GM21717 (cell line): ENCODE results near the gene JADE2.
"Not testable (repeated sequence)": the region's sequence is repeated elsewhere in the genome, so short reads cannot be mapped to it uniquely, and the experiment has no call there.

ENCODE experiments used
- ATAC-seq: cut with Tn5 transposase; IDR thresholded peaks from one replicate; pipeline ENCODE4 v1.9.1; 2021; ENCODE audit warnings: mild to moderate bottlenecking, moderate library complexity; ENCODE audit not compliant: unreplicated experiment

The JADE2 gene

DNA sequence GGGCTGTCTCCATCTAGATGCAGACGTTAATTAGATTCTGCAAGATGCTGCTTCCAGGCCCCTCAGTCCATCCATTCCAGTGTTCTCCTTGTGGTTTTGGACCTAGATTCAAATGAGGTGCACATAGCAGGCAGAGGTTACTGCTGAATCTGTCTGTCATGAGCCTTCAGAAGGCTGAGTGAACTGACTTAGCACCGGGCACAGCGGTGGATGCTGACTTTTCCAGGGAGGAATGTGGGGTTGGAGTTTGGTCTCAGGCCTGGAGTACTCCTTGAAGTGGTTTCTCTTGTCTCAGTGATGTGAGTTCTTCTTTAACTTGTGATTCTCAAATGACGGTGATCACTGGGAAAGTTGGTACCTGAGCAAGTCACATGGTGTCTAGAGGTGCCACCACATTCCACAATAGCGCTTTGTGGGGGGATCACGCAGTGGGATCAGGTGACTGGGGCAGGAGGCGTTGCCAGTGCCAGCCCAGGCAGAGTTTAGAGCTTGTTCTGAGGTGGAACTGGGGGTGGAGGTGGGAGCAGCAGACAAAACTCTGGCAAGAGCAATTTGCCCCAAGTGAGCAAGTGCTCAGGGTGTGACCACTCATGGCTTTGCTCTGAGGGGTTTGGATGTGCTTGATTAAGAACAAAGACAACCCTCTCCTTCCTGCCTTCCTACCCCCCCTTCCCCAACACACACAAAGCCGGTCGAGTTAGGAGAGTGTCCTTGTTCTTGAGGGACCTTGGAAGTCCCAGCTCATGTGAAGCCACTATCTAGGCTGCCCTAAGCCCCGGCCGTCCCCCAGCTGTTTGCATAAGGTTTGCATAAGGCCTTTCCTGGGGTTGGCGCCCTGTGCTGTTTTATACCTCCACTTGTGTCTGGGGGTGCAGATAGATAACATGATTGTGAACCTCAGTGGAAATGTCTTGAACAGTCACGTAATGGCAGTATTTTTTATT lies 25.1 kb downstream of the JADE2 start:
- ATAC-seq: no peak

GRCh38 chr5:134551901-134552300 lies 26.4 kb downstream of the JADE2 start:
- no peak for ATAC-seq

DNA sequence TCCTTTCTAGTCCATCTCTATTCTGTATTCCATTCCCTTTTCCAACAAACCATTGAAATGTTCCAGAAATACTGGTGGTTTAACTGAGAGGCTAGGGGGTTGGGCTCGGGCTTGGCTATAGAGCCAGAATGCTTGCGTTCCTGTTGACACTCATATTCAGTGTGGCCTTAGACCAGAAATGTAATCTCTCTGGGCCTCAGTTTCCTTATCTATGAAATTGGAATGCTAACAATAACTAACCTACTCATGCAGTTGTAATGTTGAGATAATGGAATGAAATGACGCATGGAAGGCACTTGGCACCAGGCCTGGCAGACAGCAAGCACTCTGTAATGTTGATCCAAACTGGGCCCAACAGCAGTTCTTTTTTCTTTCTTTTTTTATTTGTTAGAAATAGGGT lies 26.8 kb downstream of the JADE2 start:
- ATAC-seq: no peak

- not testable (repeated sequence) for ATAC-seq
These were observed 27.2 kb downstream of the JADE2 start for GRCh38 chr5:134552716-134553115.

DNA sequence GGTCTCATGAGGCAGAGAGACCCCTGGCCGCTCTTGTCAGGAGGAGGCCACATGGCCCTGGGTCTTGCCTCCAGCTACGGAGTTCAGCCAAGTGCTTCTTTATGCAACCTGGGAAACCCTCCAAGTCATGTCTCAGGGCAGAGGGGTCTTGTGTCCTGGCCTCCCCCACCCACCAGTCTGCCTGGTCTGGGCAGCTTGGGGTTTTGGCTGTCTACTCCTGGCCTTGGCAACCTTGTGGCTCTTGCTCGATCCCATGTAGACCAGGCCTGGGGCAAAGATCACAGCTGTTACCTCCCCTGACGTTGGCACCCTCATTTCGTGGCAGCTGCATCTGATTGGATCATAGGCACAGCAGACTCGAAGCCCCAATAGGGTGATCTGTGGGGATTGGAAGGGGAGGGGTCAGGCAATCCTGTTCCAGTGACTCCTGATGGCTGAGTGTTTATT lies 28.4 kb downstream of the JADE2 start:
- no peak for ATAC-seq

DNA sequence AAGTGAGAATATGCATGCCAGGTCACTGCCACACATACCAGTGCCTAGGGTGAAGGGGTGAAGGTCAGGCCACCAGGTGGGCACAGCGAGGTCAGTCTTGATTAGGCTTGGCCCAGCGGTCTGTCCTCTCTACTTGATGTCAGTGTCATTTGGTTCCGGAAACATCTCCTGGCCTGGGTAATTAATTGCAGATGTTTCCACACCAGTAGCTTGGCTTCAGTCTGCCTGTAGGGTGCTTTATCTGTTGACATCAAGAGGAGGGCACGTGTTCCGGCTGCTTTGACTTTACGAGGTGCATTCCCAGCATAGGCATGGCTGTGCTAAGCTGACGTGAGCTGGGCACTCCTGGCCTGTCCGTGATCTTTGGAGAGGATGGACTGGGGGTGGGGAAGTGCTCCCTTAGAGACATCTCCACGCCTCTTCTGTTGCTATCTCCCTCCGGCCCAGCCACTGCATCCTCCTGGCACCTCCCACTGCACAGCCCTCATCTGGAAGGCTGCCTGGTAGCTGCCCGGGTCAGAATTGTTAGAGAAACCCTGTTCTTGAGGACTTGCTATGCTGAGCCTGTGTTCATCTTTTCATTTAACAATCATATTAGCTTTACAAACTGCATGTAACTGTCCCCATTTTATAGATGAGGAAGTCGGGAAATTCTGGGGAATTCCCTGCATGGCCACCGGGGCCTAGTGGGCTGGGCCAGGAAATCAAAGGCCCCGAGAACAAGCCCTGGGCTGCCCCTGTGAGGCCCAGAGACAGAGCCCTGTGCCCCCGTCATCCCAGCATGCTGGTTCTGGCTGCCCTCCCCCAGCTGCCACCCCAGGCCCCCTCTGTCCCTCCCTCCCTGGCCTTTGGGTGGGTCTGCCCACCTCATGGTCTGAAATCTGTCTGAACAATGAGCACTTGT lies 29.1 kb downstream of the JADE2 start:
- peak; percentile 57 for ATAC-seq

DNA sequence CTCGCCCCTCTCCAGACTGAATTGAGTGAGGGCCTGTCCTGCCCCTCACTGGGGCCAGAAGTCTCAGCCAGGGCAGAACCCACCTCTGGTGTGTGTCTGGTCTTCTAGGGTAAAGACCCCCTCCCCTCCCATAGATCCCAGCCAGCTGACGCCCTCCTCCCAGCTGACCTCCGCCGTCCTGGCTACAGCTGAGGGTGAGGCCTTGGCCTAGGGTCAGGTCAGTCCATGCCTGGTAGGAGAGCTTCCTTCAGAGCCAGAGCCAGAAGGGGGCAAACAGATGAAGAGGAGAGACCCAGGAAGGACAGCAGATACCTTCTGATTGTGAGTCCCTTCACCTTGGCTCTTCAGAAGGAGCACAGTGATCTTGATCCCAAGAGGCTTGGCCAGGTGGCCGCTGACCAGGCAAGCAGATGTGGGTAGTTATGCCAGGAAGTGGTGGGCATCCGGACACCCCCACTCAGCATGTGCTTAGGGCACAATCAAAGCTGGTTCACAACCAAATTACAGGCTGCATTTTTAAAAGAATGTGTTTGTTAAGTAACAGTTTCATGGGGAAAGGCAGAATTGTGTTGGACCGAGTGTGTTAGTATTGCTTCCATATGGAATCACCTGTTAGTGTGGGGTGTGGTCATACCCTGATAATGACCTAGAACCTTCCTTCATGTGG lies 29.9 kb downstream of the JADE2 start:
- no peak for ATAC-seq

- no peak for ATAC-seq
These were observed 30.4 kb downstream of the JADE2 start for GRCh38 chr5:134555890-134556311.

DNA sequence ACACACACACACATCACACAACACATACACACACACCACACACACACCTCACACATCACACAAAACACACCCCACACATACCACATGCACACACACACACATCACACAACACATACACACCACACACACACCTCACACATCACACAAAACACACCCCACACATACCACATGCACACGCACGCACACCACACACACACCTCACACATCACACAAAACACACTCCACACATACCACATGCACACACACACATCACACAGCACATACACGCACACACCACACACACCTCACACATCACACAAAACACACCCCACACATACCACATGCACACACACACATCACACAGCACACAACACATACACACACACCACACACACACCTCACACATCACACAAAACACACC lies 31.1 kb downstream of the JADE2 start:
- ATAC-seq: not testable (repeated sequence)

GRCh38 chr5:134556994-134557393 lies 31.5 kb downstream of the JADE2 start:
- ATAC-seq: no peak

DNA sequence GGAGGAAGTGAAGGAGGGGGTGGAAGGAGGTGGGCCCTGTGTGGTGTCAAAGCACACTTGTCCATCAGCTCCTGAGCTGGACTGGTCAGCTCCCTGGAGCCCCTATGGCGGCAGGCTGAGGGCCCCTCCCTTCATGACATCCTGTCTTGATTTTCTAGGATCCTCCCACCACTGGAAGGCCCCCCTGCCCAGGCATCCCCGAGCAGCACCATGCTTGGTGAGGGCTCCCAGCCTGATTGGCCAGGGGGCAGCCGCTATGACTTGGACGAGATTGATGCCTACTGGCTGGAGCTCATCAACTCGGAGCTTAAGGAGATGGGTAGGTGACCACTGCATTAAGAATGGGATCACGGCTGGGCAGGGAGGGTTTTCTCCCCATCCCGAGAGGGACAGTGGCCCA lies 34.2 kb downstream of the JADE2 start:
- ATAC-seq: no peak

- ATAC-seq: no peak
These were observed 35.2 kb downstream of the JADE2 start for GRCh38 chr5:134560698-134561097.

DNA sequence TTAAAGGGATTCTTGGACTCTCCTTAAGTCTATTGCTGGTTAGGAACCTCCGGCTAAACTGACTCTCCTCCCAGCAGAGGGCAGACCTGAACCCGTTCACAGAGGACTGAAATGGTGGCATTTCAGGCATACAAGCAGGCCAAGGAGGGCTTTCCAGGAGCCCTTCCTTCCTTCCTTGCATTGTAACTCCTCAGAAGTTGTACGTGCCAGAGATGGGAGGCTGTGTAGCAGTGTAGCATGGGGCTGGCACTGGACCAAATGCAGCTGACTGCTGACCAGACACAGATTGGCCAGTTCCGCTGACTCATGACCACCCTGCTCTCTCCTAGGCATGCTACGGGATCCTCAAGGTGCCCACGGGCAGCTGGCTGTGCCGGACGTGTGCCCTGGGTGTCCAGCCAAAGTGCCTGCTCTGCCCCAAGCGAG lies 36.4 kb downstream of the JADE2 start:
- no peak for ATAC-seq

DNA sequence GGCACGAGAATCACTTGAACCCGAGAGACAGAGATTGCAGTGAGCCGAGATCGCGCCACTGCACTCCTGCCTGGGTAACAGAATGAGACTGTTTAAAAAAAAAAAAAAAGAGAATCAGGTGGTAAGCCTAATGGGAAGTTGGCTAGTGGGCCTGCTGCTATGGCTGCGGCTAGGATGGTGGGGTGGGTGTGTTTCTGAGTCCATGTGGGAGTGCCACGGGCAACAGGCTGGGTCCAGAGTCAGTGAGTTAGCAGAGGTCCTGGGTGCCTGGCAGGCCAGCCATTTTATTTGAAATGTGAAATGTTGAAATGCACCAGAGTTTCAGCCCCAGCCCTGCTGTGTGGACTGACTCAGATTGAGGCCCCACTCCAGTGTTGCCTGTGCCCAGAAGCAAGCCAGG lies 37.8 kb downstream of the JADE2 start:
- ATAC-seq: no peak

DNA sequence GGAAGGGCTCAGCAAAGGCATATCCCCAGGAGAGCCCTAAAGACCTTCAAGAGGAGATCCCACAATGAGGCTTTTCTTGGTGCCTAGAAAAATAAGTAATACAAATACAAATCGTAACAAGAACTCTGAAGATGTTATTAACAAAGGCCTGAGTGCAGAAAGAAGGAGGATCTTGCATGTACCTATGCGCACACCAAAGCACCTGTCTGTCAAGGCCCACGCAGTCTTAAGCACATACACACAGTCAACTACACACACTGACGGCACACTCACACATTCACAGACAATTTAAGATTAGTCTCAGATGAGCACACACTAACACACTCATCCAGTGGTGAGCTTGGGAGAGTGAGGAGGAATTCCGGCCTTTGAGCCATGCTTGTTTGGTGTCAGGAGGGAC lies 38.5 kb downstream of the JADE2 start:
- ATAC-seq: no peak

GRCh38 chr5:134564396-134564795 lies 38.9 kb downstream of the JADE2 start:
- no peak for ATAC-seq

- ATAC-seq: no peak
These were observed 40.6 kb downstream of the JADE2 start for GRCh38 chr5:134565791-134566740.

DNA sequence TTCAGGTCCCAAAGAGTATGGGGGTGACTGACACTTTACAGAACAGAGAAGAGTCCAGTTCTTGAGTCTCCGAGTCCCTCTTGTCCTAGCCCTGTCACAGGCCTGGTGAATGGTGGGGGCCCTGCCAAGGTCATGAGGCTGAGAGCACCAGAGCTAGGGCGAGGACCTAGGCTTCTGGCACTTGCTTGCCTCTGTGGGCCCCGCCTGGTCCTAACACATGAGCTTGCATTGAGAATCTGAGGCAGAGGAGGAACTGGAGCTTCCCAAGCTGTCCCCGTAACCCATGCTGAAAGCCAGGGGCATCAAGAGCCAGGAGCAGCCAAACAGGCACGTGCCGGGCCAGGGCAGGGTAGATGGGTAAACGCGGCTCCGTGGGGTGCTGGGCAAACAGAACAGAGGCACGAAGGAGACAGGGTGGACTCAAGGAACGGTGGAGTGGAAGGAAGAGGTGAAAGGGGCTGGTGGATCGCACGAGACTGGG lies 41.3 kb downstream of the JADE2 start:
- no peak for ATAC-seq

DNA sequence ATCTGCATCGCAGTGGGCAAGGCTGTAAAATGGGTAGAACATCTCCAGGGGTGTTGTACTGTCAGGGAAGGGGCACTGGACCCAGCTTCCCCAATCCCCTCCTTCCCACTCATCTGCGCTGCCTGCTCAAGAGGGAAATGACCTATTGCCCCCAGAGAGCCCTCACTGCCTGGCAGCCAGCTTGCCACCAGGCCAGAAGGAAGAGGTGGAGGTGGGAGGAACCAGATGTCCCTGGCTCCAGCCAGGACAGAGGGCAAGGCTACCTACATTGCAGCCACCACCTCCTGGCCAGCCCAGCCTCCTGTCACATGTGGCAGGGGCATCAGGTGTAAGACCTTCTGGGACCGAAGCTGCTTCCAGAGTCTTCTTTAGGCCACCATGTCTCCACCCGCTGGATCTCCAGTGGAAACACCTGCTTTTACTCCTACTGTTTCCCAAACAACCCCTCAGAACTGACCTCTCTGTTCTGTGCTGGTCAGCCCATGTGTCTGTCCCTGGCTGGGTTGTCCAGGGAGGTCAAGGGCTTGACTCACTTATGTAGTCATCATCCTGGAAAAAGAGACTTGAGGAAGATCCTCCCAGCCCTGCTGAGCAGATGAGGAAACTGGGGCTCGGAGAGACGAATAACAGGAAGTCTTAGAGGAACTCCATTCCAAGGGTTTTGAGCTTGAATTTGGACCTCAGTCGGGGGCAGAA lies 42.3 kb downstream of the JADE2 start:
- no peak for ATAC-seq
